LHCN-M2 (cell line): Measurements from ENCODE around the gene LRG1. TPM values are rescaled to one million over a fixed set of nuclear protein-coding genes. Genes with fewer than 3 reads are reported as not detected.
A peak's percentile ranks its signal among the peaks of the same experiment; 100 is the strongest.

Experiments used
- DNase-seq: peaks from one replicate; pipeline ENCODE4 v3.0.0-alpha.2; 2012; ENCODE audit warnings: low read depth
- total RNA-seq: library from RNA; depleted of rRNA; stranded (reverse); fragments of >200 nt; gene quantifications from 2 replicates; pipeline ENCODE4 v1.2.3, GENCODE V29; 2014

The LRG1 gene
- total RNA-seq, 1 experiment from 2014 or later = not detected

GRCh38 chr19:4511300-4512054 is 28.4 kb downstream of the LRG1 start:
- DNase-seq = no peak

DNA sequence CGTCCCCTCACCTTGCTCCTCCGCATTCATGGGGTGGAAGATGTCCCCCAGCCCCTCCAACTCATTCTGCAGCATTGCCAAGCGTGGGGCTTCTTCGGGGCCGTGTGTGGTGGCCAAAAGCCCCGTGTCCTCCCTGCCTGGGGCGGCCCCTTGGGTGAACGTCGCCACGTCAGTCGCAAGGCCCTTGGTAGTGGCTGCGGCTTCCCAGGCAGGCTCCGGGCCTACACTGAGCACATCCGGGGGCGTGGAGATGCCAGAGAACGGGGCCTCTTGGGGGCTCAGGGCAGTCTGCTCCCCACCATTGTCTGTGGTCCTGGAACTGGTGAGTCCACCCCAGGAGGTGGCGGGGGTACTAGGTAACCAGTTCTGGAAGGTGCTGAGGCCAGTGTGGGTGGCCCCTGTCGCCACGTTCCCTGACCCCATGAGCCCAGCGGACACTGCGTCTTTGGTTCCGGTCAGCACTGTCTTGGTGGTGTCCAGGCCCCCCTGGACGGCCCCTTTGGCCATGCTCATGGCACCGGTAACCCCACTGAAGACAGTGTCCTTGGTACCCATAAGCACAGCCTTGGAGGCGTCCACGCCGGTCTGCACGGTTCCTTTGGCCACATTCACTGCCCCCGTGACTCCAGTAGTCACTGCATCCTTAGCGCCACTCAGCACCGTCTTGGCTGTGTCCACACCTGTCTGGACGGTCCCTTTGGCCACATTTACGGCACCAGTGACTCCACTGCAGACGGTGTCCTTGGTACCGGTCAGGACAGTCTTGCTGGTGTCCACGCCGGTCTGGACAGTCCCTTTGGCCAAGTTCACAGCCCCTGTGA is 29.2 kb downstream of the LRG1 start:
- DNase-seq = no peak

DNA sequence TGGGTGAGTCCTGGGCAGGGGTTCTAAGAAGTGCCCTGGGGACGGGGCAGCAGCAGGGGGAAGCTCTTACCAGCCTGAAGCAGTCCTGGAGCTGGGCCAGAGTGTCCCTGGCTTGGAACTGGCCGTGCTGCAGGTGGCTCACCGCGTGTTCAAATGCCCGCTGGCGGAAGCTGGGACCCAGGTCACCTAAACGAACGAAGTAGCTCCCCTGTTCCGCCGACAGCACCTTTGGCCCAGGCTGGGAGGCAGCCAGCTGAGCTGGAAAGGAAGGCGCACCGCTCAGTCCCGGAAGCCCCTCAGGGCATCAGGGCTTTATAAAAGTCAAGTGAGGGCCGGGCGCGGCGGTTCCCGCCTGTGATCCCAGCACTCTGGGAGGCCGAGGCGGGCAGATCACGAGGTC is 31.1 kb downstream of the LRG1 start:
- no peak for DNase-seq

DNA sequence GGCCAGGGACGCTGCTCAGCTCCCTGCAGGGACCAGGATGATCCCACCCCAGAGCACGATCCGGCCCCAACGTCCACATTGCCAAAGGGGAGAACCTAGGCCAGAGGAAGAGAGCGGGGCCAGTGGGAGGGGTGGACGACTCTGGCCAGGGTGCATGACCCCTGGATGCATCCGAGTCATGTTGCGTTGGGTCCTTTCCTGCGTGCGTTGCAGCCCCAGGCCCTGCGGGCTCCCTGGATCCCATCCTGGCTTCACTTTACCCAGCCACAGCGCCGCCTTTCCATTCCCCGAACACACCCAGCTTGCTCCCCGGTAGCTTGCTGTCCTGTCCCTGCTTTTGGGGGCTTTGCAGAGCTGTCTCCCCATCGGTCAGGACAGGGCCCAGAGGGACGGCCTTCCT is 32.0 kb downstream of the LRG1 start:
- DNase-seq = no peak

DNA sequence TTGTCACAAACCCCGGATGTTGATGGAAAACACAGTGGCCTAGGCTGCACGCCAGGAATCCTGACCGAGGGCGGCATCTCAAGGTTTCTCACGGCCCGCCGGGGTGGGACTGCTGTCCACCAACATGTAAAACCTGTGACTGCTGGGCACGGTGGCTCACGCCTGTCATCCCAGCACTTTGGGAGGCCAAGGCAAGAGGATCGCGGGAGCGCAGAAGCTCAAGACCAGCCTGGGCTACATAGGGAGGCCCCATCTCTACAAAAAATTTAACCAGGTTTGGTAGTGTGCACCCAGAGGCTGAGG is 32.7 kb downstream of the LRG1 start:
- no peak for DNase-seq

DNA sequence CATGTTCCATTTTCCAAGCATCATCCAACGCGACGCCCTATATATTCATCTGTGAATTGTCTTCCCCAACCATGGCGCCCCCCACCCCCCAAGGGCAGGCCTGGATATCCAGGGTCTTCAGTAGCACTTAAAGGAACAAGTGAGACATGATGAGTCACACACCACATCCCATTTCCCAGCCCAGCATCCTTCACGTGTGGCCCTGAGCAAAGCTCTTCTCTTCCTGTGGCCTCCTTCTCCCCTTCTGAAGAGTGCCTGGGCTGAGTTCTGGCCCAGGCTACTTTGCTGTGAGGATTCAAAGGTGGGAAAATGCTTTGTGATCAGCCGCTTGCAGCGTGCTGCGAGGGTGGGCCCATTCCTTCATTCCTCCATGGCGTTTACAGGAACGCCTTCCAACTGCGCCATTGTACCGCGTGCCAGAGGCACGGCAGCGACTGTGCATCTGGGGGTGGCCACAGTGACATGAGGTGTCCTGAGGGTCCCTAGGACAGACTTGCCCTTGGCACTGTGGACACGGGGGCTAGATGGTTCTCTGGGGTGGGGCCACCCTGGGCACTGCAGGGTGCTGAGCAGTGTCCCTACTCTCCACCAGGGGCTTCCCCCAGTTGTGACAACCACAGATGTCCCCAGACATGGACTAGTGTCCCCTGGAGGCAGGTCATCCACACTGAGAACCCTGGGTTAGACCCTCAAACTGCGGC is 33.2 kb downstream of the LRG1 start:
- DNase-seq = peak; percentile 71

DNA sequence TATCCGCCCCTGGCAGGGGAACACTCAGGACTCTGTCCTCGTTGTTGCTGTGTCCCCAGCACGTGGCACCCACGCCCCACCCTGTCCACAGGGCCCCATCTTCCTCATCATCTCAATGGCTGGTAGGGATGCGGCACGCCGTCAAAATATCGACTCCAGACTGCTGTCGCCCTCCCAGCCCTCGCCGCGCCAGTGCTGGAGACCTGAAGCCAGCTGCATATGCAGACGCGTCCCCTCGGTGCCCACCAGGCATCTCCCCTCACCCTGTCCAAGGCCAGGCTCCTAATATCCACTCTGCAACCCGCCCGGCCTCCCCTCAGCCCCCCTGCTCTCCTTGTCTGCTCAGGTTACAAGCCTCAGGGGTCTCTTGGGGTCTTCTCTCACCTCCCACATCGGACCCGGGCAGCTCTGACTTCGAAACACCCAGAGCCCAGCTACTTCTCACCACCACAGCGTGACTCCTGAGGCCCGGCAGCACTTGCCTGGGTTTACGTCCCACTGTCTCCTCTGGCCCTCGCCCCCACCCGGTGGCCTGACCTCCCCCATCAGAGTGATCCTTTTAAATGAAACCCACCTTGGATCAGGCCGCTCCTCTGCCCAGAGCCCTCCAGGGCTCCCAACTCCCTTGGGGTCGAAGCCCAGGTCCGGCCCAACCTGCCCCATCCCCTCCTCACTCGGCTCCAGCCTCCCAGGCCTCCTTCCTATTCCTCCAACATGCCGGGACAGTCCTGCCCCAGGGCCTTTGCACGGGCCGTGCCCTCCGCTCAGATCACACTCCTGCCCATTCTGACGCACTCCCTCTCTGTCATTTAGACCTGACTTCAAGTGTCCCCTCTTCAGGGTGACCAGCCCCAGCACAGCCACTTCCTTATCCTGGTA is 34.0 kb downstream of the LRG1 start:
- no peak for DNase-seq

DNA sequence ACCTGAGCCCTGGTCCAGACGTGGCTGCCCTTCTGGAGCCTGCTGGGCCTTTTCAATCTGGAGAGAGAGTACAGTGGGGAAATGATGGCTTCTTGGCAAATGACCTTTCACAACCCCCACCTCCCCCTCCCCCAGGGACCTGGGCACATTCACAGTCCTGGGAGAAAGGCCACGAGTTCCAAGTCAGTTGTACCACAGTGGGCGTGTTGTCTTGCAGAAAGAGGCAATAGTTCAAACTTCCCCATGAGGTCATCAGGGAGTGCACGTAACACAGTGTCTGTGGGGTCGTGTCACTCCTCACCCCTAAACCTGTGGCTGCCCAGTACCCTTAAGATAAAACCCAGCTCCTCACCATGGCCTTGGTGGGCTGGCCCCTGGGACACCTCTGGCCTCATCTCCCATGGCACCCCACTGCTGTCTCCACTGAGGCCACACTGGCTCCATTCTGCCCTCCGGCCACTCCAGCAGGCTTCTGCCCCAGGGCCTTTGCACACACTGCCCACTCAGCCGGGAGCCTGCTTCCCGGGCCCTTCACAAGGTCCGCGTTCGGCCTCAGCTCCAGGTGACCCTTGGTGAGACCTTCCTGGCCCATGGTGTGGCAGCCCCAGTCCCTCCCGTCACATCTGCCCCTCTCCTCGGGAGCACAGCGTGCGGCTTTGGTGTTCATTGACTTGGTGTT is 34.8 kb downstream of the LRG1 start:
- DNase-seq = peak; percentile 19

GRCh38 chr19:4504297-4504701 is 35.5 kb downstream of the LRG1 start:
- DNase-seq = peak; percentile 24

GRCh38 chr19:4503825-4504170 is 36.0 kb downstream of the LRG1 start:
- no peak for DNase-seq

GRCh38 chr19:4503132-4503824 is 36.6 kb downstream of the LRG1 start:
- no peak for DNase-seq

DNA sequence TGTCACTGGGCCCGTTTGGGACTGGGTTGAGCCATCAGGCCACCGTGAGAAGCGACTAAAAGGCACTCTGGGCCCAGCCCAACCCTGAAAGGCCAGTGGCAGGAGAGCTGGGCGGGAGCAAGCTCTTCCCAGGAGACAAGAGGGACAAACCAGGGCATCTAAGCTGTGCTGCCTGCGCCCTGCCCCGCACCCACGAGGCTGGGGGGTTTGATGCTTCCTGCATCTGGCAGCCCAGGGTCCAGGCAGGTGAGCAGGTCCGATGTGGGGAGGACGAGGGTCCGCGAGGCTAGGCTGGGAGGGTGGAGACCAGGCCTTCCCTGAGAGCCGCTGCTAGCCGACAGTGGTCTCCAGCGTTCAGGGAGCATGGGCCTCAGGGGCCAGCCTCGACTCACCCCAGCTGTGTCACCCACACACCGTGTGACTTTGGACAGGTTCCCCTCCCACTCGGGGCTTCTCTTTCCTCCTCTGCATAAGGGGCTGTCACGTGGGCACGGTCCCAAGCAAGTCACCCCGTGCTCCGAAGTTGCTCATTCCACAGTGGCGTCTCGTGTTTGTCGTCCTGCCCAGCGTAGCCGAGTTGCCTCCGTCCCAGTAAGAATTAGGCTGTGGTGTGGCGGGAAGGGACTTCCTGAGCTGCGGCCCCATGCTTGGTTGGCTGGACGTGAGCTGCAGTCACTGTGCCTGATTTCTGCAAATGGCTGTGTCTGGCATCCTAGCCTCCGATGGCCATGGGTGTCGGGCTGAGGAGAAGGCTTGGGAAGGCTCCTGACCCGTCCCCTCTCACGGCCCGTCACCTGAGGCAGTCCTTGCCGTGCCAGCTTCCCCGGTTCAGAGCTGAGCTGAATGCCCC is 37.3 kb downstream of the LRG1 start:
- no peak for DNase-seq

DNA sequence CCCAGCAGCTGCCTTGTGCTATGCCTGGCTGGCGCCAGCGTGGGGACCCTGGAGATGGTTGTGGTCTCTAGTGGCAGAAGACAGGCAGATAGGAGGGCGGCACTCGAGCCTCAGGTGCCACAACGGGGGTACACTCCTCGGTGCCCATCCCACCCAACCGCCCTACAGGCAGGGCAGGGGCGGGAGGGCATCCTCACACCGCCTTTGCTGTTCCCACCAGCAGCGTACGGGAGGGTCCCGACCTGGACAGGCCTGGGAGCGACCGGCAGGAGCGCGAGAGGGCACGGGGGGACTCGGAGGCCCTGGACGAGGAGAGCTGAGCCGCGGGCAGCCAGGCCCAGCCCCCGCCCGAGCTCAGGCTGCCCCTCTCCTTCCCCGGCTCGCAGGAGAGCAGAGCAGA is 38.1 kb downstream of the LRG1 start:
- no peak for DNase-seq

DNA sequence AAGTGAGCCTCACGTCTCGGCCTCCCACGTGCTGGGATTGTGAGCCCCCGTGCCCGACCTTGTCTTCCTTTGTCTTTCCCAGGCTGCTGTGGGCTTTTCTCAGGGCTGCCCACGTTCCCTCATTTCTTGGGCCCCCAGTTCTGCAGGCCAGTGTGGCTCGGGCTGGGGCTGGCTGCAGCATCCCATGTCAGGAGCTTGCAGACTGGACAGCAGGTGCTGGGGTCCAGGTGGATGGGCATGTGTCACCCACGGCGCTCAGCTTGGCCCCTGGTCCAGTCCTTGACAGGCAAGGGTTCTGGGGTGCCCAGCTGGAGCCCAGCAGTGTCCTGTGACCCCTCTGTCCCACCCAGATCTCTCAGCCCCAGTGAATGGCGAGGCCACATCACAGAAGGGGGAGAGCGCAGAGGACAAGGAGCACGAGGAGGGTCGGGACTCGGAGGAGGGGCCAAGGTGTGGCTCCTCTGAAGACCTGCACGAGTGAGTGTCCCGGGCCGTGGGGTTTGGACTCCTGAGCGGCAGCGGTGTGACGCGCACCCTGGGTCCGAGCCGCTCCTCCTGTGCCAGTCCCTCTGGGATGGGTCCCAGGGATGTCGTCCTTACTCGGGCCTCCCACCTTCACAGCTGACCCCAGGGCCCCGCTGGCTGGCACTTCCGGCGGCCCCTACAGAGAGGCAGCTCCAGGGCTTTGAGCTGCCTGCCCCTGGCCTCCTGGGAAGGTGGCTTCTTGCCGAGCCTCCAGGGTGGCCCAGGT is 38.8 kb downstream of the LRG1 start:
- no peak for DNase-seq

DNA sequence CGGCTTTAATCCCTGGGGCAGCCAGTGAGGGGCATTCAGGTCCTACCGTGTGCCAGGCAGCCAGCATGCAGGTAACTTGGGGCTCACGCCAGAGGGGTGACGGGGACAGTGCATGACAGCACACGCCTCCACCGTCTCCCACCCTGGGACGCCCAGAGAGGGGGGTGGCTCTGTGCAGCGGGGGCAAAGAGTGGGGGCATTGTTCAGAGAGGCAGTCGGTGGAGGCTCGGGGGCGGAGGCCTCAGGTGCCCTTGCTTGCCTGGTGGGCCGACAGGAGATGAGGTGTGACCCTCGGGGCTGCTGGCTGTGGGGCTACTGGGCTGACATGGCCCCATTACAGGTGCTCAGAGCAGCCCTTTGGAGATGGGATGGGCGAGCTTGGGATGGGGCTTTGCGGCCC is 40.0 kb downstream of the LRG1 start:
- DNase-seq = no peak

DNA sequence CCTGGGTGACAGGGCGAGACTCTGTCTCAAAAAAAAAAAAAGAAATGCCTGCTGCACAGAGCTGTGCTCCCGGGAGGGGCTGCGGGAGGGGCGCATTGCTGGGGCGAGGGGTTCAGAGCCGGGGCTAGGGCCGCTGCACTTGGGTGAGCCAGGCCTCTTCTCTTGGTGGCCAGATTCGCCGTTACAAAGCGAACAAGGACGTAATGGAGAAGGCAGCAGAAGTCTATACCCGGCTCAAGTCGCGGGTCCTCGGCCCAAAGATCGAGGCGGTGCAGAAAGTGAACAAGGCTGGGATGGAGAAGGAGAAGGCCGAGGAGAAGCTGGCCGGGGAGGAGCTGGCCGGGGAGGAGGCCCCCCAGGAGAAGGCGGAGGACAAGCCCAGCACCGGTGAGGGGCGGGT is 40.5 kb downstream of the LRG1 start:
- DNase-seq = no peak

GRCh38 chr19:4498694-4499093 is 41.1 kb downstream of the LRG1 start:
- DNase-seq = no peak

GRCh38 chr19:4497770-4498389 is 42.0 kb downstream of the LRG1 start:
- DNase-seq = no peak
